Measurements from ENCODE around the gene HEATR9. TPM values are rescaled to one million over a fixed set of nuclear protein-coding genes. Genes with fewer than 3 reads are reported as not detected.
A peak's percentile ranks its signal among the peaks of the same experiment; 100 is the strongest.

HEATR9 gene, protein sequence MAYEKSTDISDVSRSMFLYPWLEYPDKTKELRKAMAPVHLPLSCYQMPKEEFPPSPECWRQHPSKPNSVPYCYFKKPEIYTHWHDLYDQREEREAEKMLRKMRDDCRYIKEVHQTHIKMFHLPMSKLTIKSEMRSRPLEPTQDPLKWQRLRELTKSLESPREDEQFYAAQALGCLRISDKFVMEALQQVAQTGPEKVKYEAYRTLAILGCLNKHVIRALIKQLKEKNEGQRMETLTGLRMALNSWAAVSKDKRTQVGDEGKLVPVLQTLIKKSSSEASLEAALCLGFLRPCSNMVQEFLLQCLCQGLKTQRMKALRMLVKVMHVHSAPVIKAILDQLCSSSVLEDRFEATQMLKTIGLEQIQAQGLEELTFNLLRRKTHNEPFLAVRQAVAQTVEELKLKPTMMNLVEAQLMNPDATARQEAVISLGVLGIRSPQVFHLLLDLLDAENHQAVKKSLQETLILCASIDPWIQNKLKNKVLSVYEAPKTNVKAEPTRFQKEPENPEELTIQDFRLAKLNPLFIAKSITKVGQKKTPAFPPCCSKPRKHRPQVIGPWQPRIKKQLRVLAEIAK
- total RNA-seq (2021; ENCODE audit: unreplicated experiment) (not detected), Bru-seq, nascent RNA (percentile 6 among the genes with signal in this experiment), BruChase-seq, experiment 1, labeled RNA remaining after a 6-hour chase (percentile 6 among the genes with signal in this experiment), BruChase-seq, experiment 2, labeled RNA remaining after a 2-hour chase (not detected)
- not detected in 2 replicates for polyA plus RNA-seq (2012)
- long read RNA-seq = 0 reads

DNA sequence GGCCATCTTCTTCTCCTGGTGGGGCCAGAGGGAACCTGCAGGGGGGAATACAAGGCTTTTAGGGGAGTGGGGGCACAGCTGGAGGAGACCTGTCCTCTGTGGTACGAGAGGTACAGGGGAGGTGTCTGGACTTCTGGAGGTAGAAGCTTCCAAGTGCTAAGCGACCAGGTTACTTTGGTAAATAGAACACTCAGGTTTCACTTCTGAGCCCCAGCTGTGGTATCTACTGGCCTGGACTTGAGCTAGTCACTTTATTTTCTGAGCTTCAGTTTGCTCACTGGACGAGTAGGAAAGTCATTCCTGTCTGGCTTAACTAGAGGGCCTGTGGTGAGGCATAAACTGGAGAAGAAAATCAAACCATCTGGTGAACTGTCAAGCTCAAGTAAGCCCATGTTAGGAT is at the start of gene HEATR9:
TSS of gene HEATR9 (minus strand) at position 155 of the 400 bp plus-strand sequence. CDS start at position 6, 149 bp downstream.
- Histone ChIP-seq H3K9me3 (ENCODE audit: control insufficient read depth in 1 of 2, insufficient read depth in 1 of 2, low read depth in 1 of 2, low read length in 2 of 2) (no peaks in the 10 kb centered on the region), H3K79me2 (ENCODE audit: insufficient read depth, low read length) (no peaks in the 10 kb centered on the region), H3K9me2 (ENCODE audit: insufficient read depth) (no peaks in the 10 kb centered on the region), H3K27me3 (ENCODE audit: insufficient read depth, low read length) (no peaks in the 10 kb centered on the region), H3K4me2 (ENCODE audit: low read length) (no peak within 1 kb of the TSS), H3K4me1 (ENCODE audit: control insufficient read depth in 1 of 2, insufficient read depth in 2 of 2, low read length in 2 of 2) (peaks cover 2 to 7% of the 10 kb centered on the region in 2 experiments; a peak in 3 of 4 replicates), H3K9ac (ENCODE audit: low read length) (no peak within 1 kb of the TSS), H3K36me3 (ENCODE audit: control insufficient read depth in 1 of 2, insufficient read depth in 2 of 2, low read length in 2 of 2) (no peaks in the 10 kb centered on the region), H2AFZ (ENCODE audit: low read depth, low read length, poor library complexity, severe bottlenecking) (no peak within 1 kb of the TSS), H3K27ac (ENCODE audit: low read depth, low read length) (no peak within 1 kb of the TSS), H3K4me3 (replicated peaks in 1 of 2; ENCODE audit: low read depth in 1 of 2, low read length in 2 of 2) (no peak within 1 kb of the TSS), H4K20me1 (ENCODE audit: insufficient read depth) (no peaks in the 10 kb centered on the region)
- DNase-seq (ENCODE audit: low read depth, low spot score) (no peak), ATAC-seq (no peak)
- RAD21 ChIA-PET (ENCODE audit: low non-redundant PET in 1 of 2, low total read pairs in 2 of 2, uncharacterized antibody in 2 of 2, unreplicated experiment in 2 of 2) = no interaction called here
- BruUV-seq (replicated peaks) = no TSS peak
- CTCF ChIA-PET = no interaction called here
- TF ChIP-seq, protein P1, sequence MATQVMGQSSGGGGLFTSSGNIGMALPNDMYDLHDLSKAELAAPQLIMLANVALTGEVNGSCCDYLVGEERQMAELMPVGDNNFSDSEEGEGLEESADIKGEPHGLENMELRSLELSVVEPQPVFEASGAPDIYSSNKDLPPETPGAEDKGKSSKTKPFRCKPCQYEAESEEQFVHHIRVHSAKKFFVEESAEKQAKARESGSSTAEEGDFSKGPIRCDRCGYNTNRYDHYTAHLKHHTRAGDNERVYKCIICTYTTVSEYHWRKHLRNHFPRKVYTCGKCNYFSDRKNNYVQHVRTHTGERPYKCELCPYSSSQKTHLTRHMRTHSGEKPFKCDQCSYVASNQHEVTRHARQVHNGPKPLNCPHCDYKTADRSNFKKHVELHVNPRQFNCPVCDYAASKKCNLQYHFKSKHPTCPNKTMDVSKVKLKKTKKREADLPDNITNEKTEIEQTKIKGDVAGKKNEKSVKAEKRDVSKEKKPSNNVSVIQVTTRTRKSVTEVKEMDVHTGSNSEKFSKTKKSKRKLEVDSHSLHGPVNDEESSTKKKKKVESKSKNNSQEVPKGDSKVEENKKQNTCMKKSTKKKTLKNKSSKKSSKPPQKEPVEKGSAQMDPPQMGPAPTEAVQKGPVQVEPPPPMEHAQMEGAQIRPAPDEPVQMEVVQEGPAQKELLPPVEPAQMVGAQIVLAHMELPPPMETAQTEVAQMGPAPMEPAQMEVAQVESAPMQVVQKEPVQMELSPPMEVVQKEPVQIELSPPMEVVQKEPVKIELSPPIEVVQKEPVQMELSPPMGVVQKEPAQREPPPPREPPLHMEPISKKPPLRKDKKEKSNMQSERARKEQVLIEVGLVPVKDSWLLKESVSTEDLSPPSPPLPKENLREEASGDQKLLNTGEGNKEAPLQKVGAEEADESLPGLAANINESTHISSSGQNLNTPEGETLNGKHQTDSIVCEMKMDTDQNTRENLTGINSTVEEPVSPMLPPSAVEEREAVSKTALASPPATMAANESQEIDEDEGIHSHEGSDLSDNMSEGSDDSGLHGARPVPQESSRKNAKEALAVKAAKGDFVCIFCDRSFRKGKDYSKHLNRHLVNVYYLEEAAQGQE (IDR thresholded peaks at IDR 0.05; ENCODE audit: low read depth) = no peak
- TF ChIP-seq, protein P2, sequence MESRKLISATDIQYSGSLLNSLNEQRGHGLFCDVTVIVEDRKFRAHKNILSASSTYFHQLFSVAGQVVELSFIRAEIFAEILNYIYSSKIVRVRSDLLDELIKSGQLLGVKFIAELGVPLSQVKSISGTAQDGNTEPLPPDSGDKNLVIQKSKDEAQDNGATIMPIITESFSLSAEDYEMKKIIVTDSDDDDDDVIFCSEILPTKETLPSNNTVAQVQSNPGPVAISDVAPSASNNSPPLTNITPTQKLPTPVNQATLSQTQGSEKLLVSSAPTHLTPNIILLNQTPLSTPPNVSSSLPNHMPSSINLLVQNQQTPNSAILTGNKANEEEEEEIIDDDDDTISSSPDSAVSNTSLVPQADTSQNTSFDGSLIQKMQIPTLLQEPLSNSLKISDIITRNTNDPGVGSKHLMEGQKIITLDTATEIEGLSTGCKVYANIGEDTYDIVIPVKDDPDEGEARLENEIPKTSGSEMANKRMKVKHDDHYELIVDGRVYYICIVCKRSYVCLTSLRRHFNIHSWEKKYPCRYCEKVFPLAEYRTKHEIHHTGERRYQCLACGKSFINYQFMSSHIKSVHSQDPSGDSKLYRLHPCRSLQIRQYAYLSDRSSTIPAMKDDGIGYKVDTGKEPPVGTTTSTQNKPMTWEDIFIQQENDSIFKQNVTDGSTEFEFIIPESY (IDR thresholded peaks at IDR 0.05; ENCODE audit: extremely low read depth, insufficient replicate concordance, low read length) = no peak
- no peak for TF ChIP-seq JUND (IDR thresholded peaks at IDR 0.05)
- TF ChIP-seq, protein P3, sequence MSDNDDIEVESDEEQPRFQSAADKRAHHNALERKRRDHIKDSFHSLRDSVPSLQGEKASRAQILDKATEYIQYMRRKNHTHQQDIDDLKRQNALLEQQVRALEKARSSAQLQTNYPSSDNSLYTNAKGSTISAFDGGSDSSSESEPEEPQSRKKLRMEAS (IDR thresholded peaks at IDR 0.05) = no peak
- no peak for TF ChIP-seq CBX3 (IDR thresholded peaks at IDR 0.05; ENCODE audit: low read depth)
- TF ChIP-seq ZNF274 (IDR thresholded peaks at IDR 0.05; ENCODE audit: low read depth, low read length) = no peak
- TF ChIP-seq SRF (IDR thresholded peaks at IDR 0.05; ENCODE audit: low read depth) = no peak
- TF ChIP-seq ZFX (IDR thresholded peaks at IDR 0.05) = no peak
- no peak for TF ChIP-seq POLR2AphosphoS5 (IDR thresholded peaks at IDR 0.05; ENCODE audit: low read depth, low read length)
- no peak for TF ChIP-seq EGR1 (IDR thresholded peaks at IDR 0.05; ENCODE audit: low read depth)
- TF ChIP-seq EZH2phosphoT487 (IDR thresholded peaks at IDR 0.05; ENCODE audit: borderline replicate concordance) = no peak
- TF ChIP-seq, protein P4, sequence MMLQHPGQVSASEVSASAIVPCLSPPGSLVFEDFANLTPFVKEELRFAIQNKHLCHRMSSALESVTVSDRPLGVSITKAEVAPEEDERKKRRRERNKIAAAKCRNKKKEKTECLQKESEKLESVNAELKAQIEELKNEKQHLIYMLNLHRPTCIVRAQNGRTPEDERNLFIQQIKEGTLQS (IDR thresholded peaks at IDR 0.05) = no peak
- no peak for TF ChIP-seq RAD21 (IDR thresholded peaks at IDR 0.05; ENCODE audit: low read depth)
- no peak for TF ChIP-seq EZH2 (IDR thresholded peaks at IDR 0.05)
- TF ChIP-seq, protein P5, sequence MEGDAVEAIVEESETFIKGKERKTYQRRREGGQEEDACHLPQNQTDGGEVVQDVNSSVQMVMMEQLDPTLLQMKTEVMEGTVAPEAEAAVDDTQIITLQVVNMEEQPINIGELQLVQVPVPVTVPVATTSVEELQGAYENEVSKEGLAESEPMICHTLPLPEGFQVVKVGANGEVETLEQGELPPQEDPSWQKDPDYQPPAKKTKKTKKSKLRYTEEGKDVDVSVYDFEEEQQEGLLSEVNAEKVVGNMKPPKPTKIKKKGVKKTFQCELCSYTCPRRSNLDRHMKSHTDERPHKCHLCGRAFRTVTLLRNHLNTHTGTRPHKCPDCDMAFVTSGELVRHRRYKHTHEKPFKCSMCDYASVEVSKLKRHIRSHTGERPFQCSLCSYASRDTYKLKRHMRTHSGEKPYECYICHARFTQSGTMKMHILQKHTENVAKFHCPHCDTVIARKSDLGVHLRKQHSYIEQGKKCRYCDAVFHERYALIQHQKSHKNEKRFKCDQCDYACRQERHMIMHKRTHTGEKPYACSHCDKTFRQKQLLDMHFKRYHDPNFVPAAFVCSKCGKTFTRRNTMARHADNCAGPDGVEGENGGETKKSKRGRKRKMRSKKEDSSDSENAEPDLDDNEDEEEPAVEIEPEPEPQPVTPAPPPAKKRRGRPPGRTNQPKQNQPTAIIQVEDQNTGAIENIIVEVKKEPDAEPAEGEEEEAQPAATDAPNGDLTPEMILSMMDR (IDR thresholded peaks at IDR 0.05 in 2 of 3, conservative IDR thresholded peaks at IDR 0.05 in 1 of 3; ENCODE audit: borderline replicate concordance in 1 of 3, insufficient read depth in 1 of 3, low read depth in 2 of 3, low read length in 2 of 3) = no peak
- TF ChIP-seq SP1 (IDR thresholded peaks at IDR 0.05; ENCODE audit: low read depth) = no peak
- TF ChIP-seq SIN3A (IDR thresholded peaks at IDR 0.05; ENCODE audit: low read depth) = no peak
- TF ChIP-seq POLR2A (IDR thresholded peaks at IDR 0.05; ENCODE audit: borderline replicate concordance, extremely low read depth, insufficient read depth, insufficient read length) = no peak
- POLR2A ChIA-PET = no interaction called here
- intact Hi-C loops (cut with micrococcal nuclease) = no loop called here
